Measurements from ENCODE around the gene UST.

DNA sequence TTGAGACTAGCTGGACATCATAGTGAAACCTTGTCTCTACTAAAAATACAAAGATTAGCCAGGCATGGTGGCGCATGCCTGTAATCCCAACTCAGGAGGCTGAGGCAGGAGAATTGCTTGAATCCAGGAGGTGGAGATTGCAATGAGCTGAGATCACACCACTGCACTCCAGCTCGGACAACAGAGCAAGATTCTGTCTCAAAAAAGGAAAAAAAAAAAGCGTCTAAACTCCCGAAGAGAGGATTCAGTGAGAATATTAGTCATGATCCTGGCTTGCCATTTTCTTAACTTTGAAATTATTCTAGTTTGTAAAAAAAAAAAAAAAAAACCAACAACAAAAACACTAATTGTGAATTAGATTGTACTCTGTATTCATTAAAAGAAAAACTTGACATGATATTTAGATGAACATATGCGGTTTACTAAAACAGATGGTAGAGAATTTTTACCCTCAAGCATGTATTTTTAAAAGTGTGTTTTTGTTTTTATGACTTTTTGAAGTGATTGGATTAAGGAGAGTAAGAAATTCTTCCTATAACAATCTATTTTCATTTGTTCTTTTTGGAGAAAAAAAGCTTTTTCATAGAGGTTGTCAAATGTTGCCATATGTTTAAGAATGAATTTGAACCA is 80.7 kb downstream of the UST start:
- TF ChIP-seq, protein P1, sequence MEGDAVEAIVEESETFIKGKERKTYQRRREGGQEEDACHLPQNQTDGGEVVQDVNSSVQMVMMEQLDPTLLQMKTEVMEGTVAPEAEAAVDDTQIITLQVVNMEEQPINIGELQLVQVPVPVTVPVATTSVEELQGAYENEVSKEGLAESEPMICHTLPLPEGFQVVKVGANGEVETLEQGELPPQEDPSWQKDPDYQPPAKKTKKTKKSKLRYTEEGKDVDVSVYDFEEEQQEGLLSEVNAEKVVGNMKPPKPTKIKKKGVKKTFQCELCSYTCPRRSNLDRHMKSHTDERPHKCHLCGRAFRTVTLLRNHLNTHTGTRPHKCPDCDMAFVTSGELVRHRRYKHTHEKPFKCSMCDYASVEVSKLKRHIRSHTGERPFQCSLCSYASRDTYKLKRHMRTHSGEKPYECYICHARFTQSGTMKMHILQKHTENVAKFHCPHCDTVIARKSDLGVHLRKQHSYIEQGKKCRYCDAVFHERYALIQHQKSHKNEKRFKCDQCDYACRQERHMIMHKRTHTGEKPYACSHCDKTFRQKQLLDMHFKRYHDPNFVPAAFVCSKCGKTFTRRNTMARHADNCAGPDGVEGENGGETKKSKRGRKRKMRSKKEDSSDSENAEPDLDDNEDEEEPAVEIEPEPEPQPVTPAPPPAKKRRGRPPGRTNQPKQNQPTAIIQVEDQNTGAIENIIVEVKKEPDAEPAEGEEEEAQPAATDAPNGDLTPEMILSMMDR (IDR thresholded peaks at IDR 0.05; ENCODE audit: low read depth, low read length, poor library complexity, severe bottlenecking) = no peak
- no peak for TF ChIP-seq EZH2phosphoT487 (IDR thresholded peaks at IDR 0.05; ENCODE audit: borderline replicate concordance, low read length)
